Smooth muscle cell of the brain vasculature (primary cell): Measurements from ENCODE around the gene ST3GAL3.

Source experiments
- DNase-seq: peaks from one replicate; pipeline ENCODE4 v3.0.0-alpha.2; 2012; ENCODE audit warnings: low read depth, low spot score

Gene ST3GAL3

GRCh38 chr1:43963006-43963405 lies 255.7 kb downstream of the ST3GAL3 start:
- no peak for DNase-seq

GRCh38 chr1:43963890-43964289 lies 256.6 kb downstream of the ST3GAL3 start:
- DNase-seq: no peak

- no peak for DNase-seq
Observed at GRCh38 chr1:43965316-43965715, 258.0 kb downstream of the ST3GAL3 start.

- DNase-seq: no peak
Observed at GRCh38 chr1:43968348-43968948, 261.1 kb downstream of the ST3GAL3 start.

GRCh38 chr1:43969416-43969745 lies 262.0 kb downstream of the ST3GAL3 start:
- DNase-seq: no peak

GRCh38 chr1:43969746-43970466 lies 262.6 kb downstream of the ST3GAL3 start, which contains the start of gene DPH2:
Gene DPH2 (plus strand): TSS chr1:43970010. CDS start chr1:43970176, 166 bp downstream.
- DNase-seq: peak; percentile 92

GRCh38 chr1:43970502-43970901 lies 263.2 kb downstream of the ST3GAL3 start:
- no peak for DNase-seq

- no peak for DNase-seq
Observed at GRCh38 chr1:43970911-43971310, 263.6 kb downstream of the ST3GAL3 start.

GRCh38 chr1:43971336-43971980 lies 264.1 kb downstream of the ST3GAL3 start:
- DNase-seq: no peak

GRCh38 chr1:43973981-43974442 lies 266.7 kb downstream of the ST3GAL3 start:
- no peak for DNase-seq

- peak; percentile 82 for DNase-seq
Observed at GRCh38 chr1:43974443-43975248, 267.3 kb downstream of the ST3GAL3 start, which contains the start of gene ATP6V0B. Gene ATP6V0B (plus strand): TSS chr1:43974960. CDS start chr1:43975041, 81 bp downstream.

GRCh38 chr1:43975249-43975961 lies 268.1 kb downstream of the ST3GAL3 start:
- DNase-seq: no peak

GRCh38 chr1:43976045-43976444 lies 268.7 kb downstream of the ST3GAL3 start:
- DNase-seq: no peak

- DNase-seq: no peak
Observed at GRCh38 chr1:43976890-43977289, 269.6 kb downstream of the ST3GAL3 start.

GRCh38 chr1:43977376-43978263 lies 270.3 kb downstream of the ST3GAL3 start:
- no peak for DNase-seq

GRCh38 chr1:43978264-43978550 lies 270.9 kb downstream of the ST3GAL3 start:
- DNase-seq: no peak

GRCh38 chr1:43978551-43979260 lies 271.4 kb downstream of the ST3GAL3 start, which contains the start of gene B4GALT2:
Gene B4GALT2 (plus strand): TSS chr1:43979210. CDS start chr1:43981161, 1,951 bp downstream.
- no peak for DNase-seq

GRCh38 chr1:43979261-43979527 lies 271.9 kb downstream of the ST3GAL3 start:
- no peak for DNase-seq

GRCh38 chr1:43979528-43980254 lies 272.4 kb downstream of the ST3GAL3 start:
- no peak for DNase-seq
